NCI-H2171 treated with DMSO at 0.1 percent for 48 hours (cell line): ENCODE data around the gene STRAP.

Source experiments
- DNase-seq: peaks from one replicate; lab custom pipeline; 2025; lab: John Stamatoyannopoulos, UW

The STRAP gene, protein sequence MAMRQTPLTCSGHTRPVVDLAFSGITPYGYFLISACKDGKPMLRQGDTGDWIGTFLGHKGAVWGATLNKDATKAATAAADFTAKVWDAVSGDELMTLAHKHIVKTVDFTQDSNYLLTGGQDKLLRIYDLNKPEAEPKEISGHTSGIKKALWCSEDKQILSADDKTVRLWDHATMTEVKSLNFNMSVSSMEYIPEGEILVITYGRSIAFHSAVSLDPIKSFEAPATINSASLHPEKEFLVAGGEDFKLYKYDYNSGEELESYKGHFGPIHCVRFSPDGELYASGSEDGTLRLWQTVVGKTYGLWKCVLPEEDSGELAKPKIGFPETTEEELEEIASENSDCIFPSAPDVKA

DNA sequence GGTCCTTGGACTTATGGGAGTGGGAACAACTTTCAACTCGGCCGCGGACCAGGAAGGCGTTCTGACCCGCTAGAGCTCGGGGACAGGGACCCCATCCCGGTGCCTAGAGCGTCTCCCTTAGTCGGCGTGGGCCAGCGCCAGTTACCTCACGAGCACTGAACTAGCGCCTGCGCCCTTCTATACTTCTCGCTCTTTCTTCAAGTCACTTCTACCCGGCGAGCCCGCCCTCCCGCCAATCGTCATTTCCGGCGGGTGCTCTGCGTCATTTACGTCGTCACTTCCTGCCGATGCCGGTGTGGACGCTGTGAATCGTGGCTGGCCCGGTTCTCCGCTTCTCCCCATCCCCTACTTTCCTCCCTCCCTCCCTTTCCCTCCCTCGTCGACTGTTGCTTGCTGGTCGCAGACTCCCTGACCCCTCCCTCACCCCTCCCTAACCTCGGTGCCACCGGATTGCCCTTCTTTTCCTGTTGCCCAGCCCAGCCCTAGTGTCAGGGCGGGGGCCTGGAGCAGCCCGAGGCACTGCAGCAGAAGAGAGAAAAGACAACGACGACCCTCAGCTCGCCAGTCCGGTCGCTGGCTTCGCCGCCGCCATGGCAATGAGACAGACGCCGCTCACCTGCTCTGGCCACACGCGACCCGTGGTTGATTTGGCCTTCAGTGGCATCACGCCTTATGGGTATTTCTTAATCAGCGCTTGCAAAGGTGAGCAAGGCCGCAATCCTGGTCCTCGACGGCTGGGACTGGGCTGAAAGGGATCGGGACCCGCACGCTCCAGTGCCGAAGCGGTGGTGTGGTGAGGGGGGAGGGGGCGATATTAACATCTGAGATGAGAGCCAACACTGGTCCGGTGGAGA, at the start of gene STRAP:
Gene STRAP, plus strand, starts transcription at position 270 of the 854 bp plus-strand sequence. Its CDS starts 321 bp downstream, at position 591.
- DNase-seq, result peak; percentile 90

DNA sequence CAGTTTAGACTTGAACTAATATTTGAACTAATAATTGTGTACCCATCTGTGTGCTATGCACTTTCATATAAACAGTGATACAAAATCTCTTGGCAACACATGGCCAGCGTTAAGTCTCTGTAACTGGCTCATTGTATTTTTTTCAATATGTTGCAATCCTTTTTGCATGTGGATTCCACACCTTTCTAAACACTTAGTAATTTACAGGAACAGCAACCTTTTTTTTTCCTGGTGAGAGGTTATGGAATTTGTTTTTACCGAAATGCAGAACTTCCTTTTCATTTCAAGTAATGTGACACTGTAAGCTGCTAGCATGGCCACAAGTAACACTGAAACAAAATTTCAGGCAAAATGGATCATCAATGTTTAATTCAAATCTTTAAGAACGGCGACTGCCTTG, 47.6 kb upstream of the STRAP start:
- DNase-seq, result no peak

DNA sequence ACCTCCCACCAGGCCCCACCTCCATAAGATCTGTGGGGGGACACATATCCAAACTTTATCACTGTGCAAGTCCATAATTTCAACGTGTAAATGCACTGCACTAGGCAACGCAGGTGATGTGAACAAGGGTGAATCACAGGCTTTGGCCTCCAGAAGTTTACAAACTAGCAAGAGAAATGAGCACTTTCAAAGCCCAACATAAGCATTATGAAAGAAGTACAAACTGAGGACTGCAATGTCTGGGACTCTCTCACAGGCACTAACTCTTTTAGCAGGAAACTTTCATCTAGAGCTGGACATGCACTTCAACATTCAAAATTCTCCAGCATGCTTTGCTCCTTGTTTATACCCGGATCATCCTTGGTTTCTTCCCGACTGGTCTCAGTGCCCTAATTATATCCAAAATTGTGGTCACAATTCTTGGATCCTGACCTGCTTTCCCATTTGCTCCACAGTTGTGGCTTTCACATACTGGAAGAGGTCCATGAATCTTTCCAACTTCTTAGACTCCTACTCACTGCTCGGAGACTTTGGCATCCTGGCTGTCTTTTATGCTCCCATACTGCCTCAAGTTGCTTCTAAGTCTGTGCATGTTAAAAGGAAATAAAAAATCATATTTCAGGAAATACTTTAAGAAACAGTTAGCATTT, 44.9 kb upstream of the STRAP start:
- DNase-seq, result no peak

DNA sequence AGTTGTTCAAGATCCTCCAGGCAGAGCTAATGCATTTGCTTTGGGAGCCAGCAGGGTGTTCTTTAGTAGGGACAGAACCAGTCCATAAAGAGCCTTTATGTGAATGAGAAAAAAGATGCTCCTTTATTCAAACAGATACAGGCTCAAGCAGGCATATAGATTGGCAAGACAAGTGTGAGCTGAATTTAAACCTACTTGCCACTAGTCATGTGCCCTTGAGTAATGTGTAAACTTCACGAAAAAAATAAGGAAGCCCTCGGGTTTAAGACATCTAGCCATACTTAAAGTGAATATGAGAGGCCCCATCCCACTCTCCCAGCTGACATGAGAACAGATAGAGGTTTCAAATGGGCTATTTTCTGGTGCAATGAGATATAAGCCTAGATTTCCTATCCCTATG, 43.1 kb upstream of the STRAP start:
- no peak for DNase-seq

DNA sequence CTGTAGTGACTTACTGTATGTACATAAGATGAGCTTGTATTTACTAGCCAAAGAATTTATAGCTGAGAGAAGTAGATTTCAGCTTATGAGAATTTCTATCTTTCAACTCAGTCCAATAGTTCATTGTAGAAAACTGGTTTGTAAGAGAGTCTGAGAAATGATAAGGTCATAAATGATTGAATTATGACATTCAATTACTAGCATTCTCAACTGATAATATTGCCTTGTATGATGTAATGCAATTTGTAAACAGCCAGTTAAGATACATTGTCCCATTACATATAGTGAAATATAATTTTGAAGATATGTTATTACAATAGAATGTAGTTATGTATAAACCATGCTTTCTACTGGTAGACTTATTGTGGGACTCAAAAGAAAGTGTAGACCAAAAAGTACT, 42.5 kb upstream of the STRAP start:
- no peak for DNase-seq

DNA sequence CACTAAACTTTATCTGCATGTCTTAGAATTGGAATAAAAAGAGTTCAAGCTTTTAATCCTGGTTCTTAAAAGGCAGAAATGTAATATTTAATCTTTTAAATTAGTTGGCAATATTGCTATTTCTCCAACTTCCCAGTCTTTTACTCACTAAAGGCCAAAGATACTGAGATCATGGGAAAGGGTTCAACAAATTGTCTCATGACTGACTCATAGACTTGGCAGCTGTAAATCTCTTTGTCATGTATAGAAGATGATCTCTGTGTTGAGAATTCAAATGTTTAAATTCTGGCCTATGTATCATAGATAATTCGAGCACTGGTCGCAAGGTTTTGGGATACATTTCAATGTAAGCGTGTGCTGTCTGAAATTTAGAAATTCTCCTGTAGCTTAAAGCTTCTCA, 40.1 kb upstream of the STRAP start:
- DNase-seq, result no peak

DNA sequence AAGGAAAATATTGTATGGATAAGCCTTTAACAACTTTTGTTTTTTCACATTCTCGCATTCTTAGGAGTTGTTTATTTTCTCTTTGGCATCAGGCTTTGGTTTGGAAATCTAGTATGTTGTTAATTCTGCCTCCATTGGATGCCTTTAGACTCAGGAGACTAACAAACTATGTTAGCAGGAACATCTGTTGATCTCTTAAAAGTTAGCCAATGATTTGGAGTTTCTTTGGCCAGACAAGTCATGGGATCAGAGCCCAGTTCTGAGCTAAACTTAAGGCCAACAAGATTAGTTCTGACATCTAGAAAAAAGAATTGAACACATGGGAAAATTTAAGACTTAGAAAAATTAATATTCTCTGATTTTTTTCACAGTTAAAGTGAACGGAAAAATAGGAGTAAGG, 35.3 kb upstream of the STRAP start:
- DNase-seq, result no peak

DNA sequence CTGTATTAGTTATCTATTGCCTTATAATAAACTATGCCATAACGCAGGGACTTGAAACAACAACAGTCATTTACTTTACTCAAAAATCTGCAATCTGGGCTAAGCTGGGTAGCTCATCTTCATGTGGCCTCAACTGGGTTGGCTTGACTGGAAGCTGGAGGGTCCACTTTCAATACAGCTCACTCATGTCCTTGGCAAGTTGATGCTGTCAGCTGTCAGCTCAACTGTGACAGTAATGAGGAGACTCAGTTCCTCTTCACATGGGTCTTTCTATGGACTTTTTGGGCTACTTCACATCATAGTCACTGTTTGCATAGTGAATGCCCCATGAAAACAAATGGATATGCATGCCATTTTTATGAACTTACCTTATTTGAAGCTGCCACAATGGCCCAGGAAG, 33.6 kb upstream of the STRAP start:
- no peak for DNase-seq

DNA sequence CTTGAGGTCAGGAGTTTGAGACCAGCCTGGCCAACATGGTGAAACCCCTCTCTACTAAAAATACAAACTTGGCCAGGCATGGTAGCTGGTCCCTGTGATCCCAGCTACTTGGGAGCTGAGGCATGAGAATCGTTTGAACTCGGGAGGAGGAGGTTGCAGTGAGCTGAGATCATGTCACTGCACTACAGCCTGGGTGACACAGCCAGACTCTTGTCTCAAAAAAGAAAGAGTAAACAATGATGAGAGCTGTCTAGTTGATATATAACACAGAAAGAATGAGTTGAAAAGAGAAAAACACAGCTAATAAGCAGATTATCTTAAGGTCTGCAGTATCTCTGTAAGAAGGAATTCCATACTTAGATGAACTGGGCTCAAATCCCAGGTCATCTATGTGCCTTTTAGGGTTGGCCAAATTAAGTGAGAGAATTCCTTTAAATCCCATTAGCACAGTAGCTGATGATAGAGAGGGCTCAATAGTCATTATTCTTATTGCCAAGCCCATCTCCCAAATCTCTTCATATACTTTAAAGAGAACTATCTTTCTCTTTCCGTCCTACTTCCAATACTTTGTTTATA, 31.1 kb upstream of the STRAP start:
- no peak for DNase-seq

DNA sequence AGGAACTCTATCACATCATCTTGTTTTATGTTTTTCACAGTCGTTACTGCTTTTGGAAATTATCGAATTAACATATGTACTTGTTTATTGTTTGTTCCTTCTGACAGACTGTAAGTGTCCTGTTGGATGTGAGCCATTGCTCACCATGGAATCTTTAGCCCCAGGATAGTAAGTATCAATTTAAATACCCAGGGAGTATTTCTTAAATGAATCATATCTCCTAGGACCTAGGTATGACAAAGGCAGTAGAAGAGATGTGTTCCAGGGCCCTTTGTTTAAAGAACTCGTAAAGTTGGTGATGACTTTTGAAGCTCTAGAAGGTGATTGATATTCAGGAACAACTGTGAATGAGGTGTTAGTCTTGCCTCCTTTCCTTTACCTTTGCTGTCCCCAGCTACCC, 30.3 kb upstream of the STRAP start:
- DNase-seq, result no peak

DNA sequence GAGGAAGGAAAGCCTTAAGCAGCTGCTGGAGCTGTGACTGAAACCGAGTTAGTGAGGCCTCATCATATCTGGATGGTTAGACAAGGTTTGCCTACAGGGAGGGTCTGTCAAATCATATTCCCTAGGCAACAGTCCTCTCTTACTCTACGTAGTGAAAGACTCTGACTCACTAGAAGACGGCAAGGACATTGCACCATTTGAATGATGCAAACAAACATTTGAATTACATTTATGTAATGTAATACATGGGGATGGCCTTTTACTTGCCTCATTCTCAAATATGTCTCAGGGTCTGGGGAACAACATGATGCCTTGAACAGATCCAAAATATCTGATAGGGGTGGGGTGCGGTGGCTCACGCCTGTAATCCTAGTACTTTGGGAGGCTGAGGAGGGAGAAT, 29.8 kb upstream of the STRAP start:
- no peak for DNase-seq

DNA sequence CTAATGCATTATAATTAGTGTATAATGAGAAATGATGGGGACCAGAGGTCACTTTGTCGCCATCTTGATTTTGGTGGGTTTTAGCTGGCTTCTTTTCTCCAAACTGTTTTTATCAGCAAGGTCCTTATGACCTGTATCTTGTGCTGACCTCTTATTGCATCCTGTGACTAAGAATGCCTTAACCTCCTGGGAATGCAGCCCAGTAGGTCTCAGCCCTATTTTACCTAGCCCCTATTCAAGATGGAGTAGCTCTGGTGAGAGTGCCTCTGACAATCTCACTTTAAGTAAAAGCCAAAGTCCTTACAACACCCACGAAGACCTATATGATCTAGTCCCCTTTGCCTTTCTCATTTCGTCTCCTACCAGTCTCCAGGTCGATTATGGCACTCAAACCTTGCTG, 28.3 kb upstream of the STRAP start:
- DNase-seq, result no peak

DNA sequence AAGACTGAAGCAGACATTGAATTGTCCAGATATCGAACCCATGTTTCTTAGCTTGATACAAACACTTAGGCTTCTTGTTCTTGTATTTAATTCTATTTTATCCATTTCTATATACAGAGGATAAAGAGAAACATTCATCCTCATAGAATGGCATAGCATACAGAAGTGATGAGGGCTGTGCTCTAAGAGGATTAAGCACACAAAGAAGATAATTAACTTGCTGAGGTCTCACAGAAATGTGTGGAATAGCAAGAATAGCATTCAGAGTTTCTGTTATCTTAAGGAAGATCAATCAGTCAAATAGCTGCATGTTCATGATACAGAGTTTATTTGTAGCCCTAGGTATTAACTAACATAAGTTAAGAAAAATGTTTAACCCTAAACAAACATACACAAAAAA, 27.3 kb upstream of the STRAP start:
- DNase-seq, result no peak

DNA sequence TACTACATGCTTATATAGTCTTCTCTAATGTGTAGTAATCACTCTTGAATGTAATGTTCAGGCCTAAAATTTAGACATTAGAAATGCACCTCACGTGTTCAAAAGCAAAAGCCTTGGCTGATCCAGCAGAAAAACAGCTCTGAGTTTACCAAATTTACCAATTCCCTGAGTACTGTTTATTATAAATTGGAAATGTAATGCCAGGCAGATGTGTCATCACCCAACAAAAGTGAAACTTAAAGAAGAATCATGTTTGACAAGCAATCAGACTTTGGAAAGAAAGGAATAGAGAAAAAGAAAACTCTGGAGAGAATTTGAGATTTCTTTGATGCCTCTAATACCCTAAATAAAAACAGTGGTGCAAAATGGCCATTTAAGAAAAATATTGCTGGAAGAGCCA, 26.5 kb upstream of the STRAP start:
- DNase-seq, result no peak

DNA sequence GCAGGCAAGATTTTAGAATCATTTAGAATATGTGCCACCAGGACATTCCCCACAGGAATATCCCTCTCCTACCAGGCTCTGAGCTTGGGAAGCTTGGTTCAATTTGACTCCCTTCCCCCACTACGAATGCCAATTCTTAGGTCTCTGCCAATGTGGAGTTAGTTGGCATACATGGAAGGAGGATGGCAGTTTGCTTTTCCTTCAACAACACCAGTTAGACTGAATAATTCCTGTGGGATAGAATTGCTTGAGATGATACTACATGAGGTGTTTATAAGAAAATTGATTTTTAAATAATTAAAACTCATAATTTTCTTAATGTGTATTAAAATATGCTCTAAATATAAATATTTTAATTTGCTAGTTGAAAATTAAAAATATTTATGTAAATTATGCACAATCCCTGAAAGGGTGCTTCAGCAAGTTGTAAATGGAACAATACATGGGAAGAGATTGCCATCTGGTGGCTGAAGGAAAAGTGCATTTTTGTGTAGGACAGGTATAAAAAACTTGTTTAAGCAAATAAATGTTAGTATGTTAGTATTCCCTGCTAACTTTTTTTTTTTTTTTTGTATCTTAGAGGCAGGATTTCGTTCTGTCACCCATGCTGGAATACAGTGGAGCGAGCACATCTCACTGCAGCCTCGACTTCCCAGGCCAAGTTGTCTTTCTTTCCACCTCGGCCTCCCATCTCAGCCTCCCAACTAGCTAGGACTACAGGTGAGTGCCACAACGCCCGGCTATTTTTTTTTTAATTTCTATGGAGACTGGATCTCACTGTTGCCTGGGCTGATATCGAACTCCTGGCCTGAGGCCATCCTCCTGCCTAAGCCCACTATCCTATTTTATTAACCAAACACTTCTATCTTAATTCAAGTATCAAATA, 25.8 kb upstream of the STRAP start:
- DNase-seq, result peak; percentile 17

DNA sequence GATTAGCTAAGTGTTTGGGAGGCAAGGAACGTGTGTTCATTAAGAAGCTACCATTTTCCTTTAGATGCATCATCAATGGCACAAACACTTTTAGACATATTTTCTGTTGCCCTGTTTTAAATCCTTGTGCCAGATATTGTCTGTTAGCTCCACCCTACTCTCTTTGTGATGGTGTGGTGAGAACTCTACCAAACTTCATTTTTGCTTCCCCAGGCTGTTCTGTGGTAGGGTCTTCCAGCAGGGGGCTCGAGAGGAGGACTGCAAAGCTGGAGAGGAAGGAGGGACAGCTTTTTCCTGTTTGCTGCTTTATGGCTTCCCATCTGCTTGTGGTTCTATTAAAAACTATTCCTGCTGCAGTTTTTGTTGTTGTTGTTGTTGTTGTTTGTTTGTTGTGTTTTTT, 23.8 kb upstream of the STRAP start:
- DNase-seq, result no peak

DNA sequence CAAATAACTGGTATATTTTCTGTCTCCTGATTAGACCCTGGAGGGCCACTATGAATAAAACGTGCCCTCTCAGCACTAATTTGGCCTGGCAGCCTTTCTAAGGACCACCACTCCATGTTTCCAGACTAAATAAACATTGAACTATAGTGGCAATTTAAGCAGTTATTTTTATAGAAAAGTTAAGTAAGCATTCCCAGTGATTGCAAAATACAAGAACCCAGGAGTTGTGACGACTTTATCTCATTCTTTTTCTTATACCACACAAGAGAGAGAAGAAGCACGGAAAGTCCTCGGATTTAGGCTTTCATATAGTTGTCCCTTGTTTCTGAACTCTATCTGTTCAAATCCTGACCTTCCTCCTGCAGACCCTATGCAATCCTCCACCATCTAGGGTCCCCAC, 23.1 kb upstream of the STRAP start:
- no peak for DNase-seq

DNA sequence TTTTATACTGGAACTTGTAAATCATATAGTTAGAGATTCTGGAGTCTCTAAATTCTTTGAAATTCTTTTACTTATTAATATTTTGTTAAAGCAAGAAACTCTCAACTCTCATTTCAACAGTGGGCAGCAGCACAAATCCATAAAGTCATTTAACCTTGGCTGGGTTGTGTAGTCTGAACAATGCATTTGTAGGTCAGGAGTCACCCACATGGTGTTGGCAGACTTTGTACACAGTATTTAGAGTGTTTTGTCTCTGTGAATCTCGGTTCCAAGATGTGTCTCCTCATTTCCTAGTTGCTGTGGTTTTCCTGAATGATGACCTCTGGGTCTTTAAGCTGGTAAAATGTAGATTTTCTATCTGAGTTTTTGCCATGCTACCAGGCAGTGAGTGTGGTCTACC, 20.8 kb upstream of the STRAP start:
- DNase-seq, result no peak

DNA sequence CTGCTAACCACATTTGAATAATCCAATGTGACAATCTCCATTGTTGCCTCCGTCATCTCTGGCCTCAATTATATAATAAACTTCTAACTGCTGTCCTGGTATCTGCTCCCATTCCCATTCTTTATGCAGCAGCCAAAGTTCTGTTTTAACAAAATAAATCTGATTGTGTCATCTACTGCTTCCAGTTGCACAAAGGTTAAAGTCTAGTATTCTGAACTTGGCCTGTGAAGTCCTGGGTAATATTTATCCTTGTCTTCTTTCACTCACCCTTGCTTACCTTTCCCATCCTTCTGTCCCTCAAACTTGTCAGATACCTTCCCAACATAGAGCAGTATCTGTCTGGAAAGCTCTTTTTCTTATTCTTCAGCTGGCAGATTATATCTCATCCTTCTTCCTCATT, 19.3 kb upstream of the STRAP start:
- DNase-seq, result no peak

DNA sequence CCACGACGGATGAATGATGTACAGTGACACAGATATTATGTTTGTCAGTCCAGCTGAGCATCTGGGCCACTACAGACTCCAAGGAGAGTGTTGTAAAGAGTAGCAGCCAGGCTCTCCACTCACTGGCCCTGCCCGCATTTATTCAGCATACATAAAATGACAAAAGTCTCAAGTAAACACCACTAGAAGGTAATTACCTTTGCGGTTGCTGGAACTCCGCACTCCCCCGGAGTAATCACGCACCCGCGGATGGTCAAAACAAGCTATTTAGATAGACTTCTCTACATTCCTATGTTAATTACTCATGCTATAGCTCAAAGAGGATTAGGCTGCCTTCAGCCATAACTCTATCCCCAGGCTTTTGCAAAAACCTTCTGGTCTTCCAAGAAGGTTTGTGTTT, 18.8 kb upstream of the STRAP start:
- no peak for DNase-seq

DNA sequence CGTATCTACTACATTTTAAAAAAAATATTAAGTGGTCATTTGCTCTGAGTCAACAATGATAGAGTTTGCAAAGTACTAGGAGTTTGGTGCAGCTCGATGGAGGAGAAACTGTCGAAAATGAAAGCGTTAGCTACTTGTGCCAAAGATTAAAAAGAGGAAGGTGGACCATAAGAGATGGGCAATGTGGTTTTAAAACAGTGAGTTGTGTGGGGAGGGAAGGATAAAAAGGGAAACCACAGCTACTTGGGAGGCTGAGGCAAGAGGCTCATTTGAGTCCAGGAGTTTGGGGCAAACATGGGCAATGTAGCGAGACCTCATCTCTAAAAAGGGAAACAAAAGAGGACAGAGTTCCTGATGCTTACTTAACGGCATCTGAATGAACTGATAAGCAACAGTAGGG, 18.2 kb upstream of the STRAP start:
- no peak for DNase-seq

DNA sequence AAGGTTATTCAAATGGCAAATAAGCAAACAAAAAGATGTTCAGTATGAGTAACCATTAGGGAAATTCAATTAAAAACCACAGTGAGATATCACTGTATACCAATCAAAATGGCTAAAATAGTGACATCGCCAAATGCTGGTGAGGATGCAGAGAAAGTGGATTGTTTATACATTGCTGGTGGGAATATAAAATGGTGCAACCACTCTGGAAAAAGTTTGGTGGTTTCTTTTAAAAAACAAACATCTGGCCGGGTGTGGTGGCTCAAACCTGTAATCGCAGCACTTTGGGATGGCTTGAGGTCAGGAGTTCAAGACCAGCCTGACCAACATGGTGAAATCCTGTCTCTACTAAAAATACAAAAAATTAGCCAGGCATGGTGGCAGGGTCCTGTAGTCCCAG, 14.0 kb upstream of the STRAP start:
- DNase-seq, result no peak
